IMR-90 (cell line): ENCODE data around the gene EPB41L4A. TPM values are rescaled to one million over a fixed set of nuclear protein-coding genes. Genes with fewer than 3 reads are reported as not detected.

Source experiments
- ATAC-seq: fragments of 200-7000 bp; cut with Tn5 transposase; 2 replicates; pipeline ENCODE4 v1.9.1; 2020; ENCODE audit warnings: low read depth, mild to moderate bottlenecking, moderate library complexity
- BruUV-seq: library from RNA; stranded (reverse); fragments of 400-500 nt; replicated peaks from 2 replicates; lab custom pipeline; 2021; lab: Mats Ljungman, UMichigan
- CTCF ChIA-PET: fragments of 300-600 bp; formaldehyde crosslinking; extraction: SDS; loops from one replicate; lab custom pipeline; 2021; ENCODE audit warnings: antibody characterized with exemption; lab: Yijun Ruan, JAX
- POLR2A ChIA-PET: fragments of 300-600 bp; sonication (Branson Sonifier 250); formaldehyde crosslinking; loops from one replicate; lab custom pipeline; 2022; ENCODE audit warnings: antibody characterized with exemption; ENCODE audit not compliant: unreplicated experiment; lab: Charles Lee
- DNase-seq: peaks from one replicate; pipeline ENCODE4 v3.0.0; 2013
- H2AFZ ChIP-seq: replicated peaks from 2 replicates; pipeline ENCODE3; 2013; ENCODE audit warnings: low read length, mild to moderate bottlenecking; ENCODE audit not compliant: poor library complexity
- H2AK5ac ChIP-seq: 2 replicates; pipeline ENCODE4 v1.6.1; 2013; ENCODE audit warnings: low read depth, low read length, inconsistent platforms
- H2AK9ac ChIP-seq: replicated peaks from 2 replicates; pipeline ENCODE3; 2013; ENCODE audit warnings: mild to moderate bottlenecking, low read depth, low read length, moderate library complexity; ENCODE audit not compliant: poor library complexity
- H2BK120ac ChIP-seq: 2 replicates; pipeline ENCODE4 v1.6.1; 2013; ENCODE audit warnings: low read depth, low read length, inconsistent platforms
- H2BK15ac ChIP-seq: 3 replicates; pipeline ENCODE4 v1.6.1; 2013; ENCODE audit warnings: low read depth, low read length, inconsistent platforms
- H2BK20ac ChIP-seq: 2 replicates; pipeline ENCODE4 v1.6.1; 2013; ENCODE audit warnings: low read depth, mild to moderate bottlenecking, inconsistent platforms, low read length, moderate library complexity
- H2BK5ac ChIP-seq: 2 replicates; pipeline ENCODE4 v1.6.1; 2013; ENCODE audit warnings: mild to moderate bottlenecking, low read depth, low read length, inconsistent platforms; ENCODE audit not compliant: poor library complexity, severe bottlenecking
- H3K14ac ChIP-seq: replicated peaks from 2 replicates; pipeline ENCODE4 v1.6.1; 2013; ENCODE audit warnings: low read depth, low read length, inconsistent platforms
- H3K18ac ChIP-seq: 2 replicates; pipeline ENCODE4 v1.6.1; 2013; ENCODE audit warnings: low read depth, low read length, control low read depth
- H3K23ac ChIP-seq: 2 replicates; pipeline ENCODE4 v1.6.1; 2013; ENCODE audit warnings: low read depth, low read length, inconsistent platforms
- H3K27ac ChIP-seq: 2 replicates; pipeline ENCODE4 v1.5.1; 2013; ENCODE audit warnings: mild to moderate bottlenecking, control low read depth, low read length; ENCODE audit not compliant: insufficient read depth
- H3K27me3 ChIP-seq: 2 replicates; pipeline ENCODE4 v1.6.1; 2013; ENCODE audit warnings: low read length; ENCODE audit not compliant: control insufficient read depth, insufficient read depth
- H3K36me3 ChIP-seq: 2 replicates; pipeline ENCODE4 v1.6.1; 2013; ENCODE audit warnings: low read length, mixed read lengths; ENCODE audit not compliant: control insufficient read depth, insufficient read depth
- H3K4ac ChIP-seq: 2 replicates; pipeline ENCODE4 v1.6.1; 2013; ENCODE audit warnings: low read depth, low read length, inconsistent platforms
- H3K4me1 ChIP-seq: 2 replicates; pipeline ENCODE4 v1.6.1; 2013; ENCODE audit warnings: low read length, mixed read lengths; ENCODE audit not compliant: control insufficient read depth, insufficient read depth
- H3K4me2 ChIP-seq: 2 replicates; pipeline ENCODE4 v1.6.1; 2013; ENCODE audit warnings: low read depth, mild to moderate bottlenecking, control low read depth, low read length, moderate library complexity
- H3K4me3 ChIP-seq: 2 replicates; pipeline ENCODE4 v1.5.1; 2013; ENCODE audit warnings: low read depth, mild to moderate bottlenecking, control low read depth, low read length, moderate library complexity; ENCODE audit not compliant: insufficient read depth
- H3K56ac ChIP-seq: 2 replicates; pipeline ENCODE4 v1.6.1; 2013; ENCODE audit warnings: low read length, inconsistent platforms; ENCODE audit not compliant: insufficient read depth; ENCODE audit errors: extremely low read depth
- H3K79me1 ChIP-seq, 2 experiments: 2 replicates each; pipeline ENCODE4 v1.6.1; 2013; ENCODE audit warnings: low read length in 2 of 2, inconsistent platforms in 1 of 2, low read depth in 1 of 2
- H3K9ac ChIP-seq: 2 replicates; pipeline ENCODE4 v1.6.1; 2013; ENCODE audit warnings: low read depth, low read length, control low read depth
- H3K9me1 ChIP-seq: 2 replicates; pipeline ENCODE4 v1.6.1; 2013; ENCODE audit warnings: low read length, inconsistent platforms; ENCODE audit not compliant: insufficient read depth
- H3K9me3 ChIP-seq: 2 replicates; pipeline ENCODE4 v1.6.1; 2013; ENCODE audit warnings: low read length; ENCODE audit not compliant: control insufficient read depth, insufficient read depth
- H4K20me1 ChIP-seq: 2 replicates; pipeline ENCODE4 v1.6.1; 2013; ENCODE audit warnings: low read length, inconsistent platforms; ENCODE audit not compliant: insufficient read depth
- H4K5ac ChIP-seq: 2 replicates; pipeline ENCODE4 v1.6.1; 2013; ENCODE audit warnings: mild to moderate bottlenecking, low read depth, low read length, control low read depth
- H4K8ac ChIP-seq, 2 experiments: 2 replicates each; pipeline ENCODE4 v1.6.1; 2013; ENCODE audit warnings: low read depth in 2 of 2, low read length in 2 of 2, control low read depth in 1 of 2, inconsistent platforms in 1 of 2
- H4K91ac ChIP-seq: 2 replicates; pipeline ENCODE4 v1.6.1; 2013; ENCODE audit warnings: low read depth, low read length, inconsistent platforms; ENCODE audit not compliant: insufficient read depth
- CEBPB ChIP-seq: IDR thresholded peaks from 2 replicates; pipeline ENCODE4 v1.6.1; 2012; ENCODE audit warnings: low read depth, low read length, improper control_type of control experiment
- MAFK ChIP-seq: IDR thresholded peaks from 2 replicates; pipeline ENCODE4 v1.6.1; 2012; ENCODE audit warnings: low read depth, low read length, improper control_type of control experiment
- MAZ ChIP-seq: IDR thresholded peaks from 2 replicates; pipeline ENCODE4 v1.6.1; 2012; ENCODE audit warnings: low read depth, mild to moderate bottlenecking, low read length, improper control_type of control experiment, moderate library complexity, borderline replicate concordance
- MXI1 ChIP-seq: IDR thresholded peaks from 2 replicates; pipeline ENCODE4 v1.6.1; 2012; ENCODE audit warnings: low read depth, mild to moderate bottlenecking, low read length, moderate library complexity, borderline replicate concordance
- NFE2L2 ChIP-seq: fragments of 150-350 bp; IDR thresholded peaks from 2 replicates; pipeline ENCODE4 v1.6.1; 2016; ENCODE audit warnings: low read depth, mild to moderate bottlenecking, low read length
- POLR2A ChIP-seq: IDR thresholded peaks from 2 replicates; pipeline ENCODE4 v1.6.1; 2012; ENCODE audit warnings: mild to moderate bottlenecking, low read depth, low read length
- RAD21 ChIP-seq: IDR thresholded peaks from 2 replicates; pipeline ENCODE4 v1.6.1; 2012; ENCODE audit warnings: low read length, improper control_type of control experiment
- RCOR1 ChIP-seq: IDR thresholded peaks from 2 replicates; pipeline ENCODE4 v1.6.1; 2012; ENCODE audit warnings: mild to moderate bottlenecking, low read length, improper control_type of control experiment; ENCODE audit not compliant: insufficient replicate concordance
- RFX5 ChIP-seq: IDR thresholded peaks from 2 replicates; pipeline ENCODE4 v1.8.0; 2012; ENCODE audit warnings: low read depth, mild to moderate bottlenecking, low read length, moderate library complexity
- SMC3 ChIP-seq: fragments of 150-350 bp; IDR thresholded peaks from 2 replicates; pipeline ENCODE4 v1.6.1; 2016; ENCODE audit warnings: low read depth, mild to moderate bottlenecking, antibody characterized with exemption, low read length, moderate library complexity
- WGBS, 2 experiments: methylation state at CpG; one replicate each; pipeline versions ENCODE4 v1.1.5 to v1.1.7; 2013; ENCODE audit warnings: missing lambda C conversion rate in 2 of 2; ENCODE audit not compliant: insufficient read length in 1 of 2; ENCODE audit errors: extremely low coverage in 2 of 2; 5-methylcytosine and 5-hydroxymethylcytosine counted together
- dilution Hi-C: fragments of 300-500 bp; cut with HindIII; formaldehyde crosslinking; loops from one replicate; pipeline ENCODE4 v1.14.3; 2018; ENCODE audit warnings: low sequenced_read_pairs; ENCODE audit not compliant: unreplicated experiment
- in situ Hi-C: fragments of 300-500 bp; cut with MboI; formaldehyde crosslinking; loops from 3 replicates; pipeline ENCODE4 v1.14.3; 2019; ENCODE audit warnings: low sequenced_read_pairs, inconsistent platforms, mixed read lengths
- intact Hi-C: fragments of 100-400 bp; cut with micrococcal nuclease; formaldehyde crosslinking; loops from 2 replicates; pipeline ENCODE4 v1.10.0; 2022
- polyA plus RNA-seq, 3 experiments: library from polyadenylated mRNA; depleted of rRNA; stranded (reverse); fragments of >200 nt; gene quantifications; 2 replicates each; pipeline ENCODE4 v1.2.3, GENCODE V29; 2012; ENCODE audit warnings: low replicate concordance in 1 of 3
- total RNA-seq: library from RNA; depleted of rRNA; stranded (reverse); fragments of >200 nt; gene quantifications from 2 replicates; pipeline ENCODE4 v1.2.3, GENCODE V29; 2012
- TF ChIP-seq, protein P1 (sequence below): conservative IDR thresholded peaks from 2 replicates; pipeline ENCODE4 v1.5.1; 2012; ENCODE audit warnings: mild to moderate bottlenecking, low read depth, low read length, improper control_type of control experiment
- TF ChIP-seq, protein P2 (sequence below): fragments of 150-350 bp; IDR thresholded peaks from 2 replicates; pipeline ENCODE4 v1.6.1; 2017; ENCODE audit warnings: mild to moderate bottlenecking, antibody characterized with exemption, low read length, low read depth

The EPB41L4A gene
- total and polyA plus RNA-seq, 2 of the 4 experiments (the other 2 are of a cell fraction) = under 0.01 to 0.02 TPM

DNA sequence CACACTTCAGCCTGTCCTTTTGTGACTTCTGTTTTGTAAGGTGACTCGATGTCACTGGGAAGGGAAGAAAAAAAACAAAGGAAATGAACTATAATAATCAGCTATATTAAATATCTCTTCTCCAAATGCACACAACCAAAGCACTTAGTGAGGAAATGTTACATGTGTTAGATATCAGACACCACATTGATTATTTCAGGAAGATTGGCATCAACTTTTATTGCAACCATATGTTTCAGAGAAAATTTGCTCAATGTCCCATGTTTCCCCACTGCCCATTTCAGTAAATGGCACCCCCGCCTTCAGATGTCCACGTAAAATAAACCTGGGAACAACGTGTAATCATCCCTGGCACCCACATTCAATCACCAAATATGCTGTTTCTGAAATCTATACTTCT is 151.8 kb downstream of the EPB41L4A start:
- no peaks in the 10 kb centered on the region for H3K27me3 ChIP-seq
- H4K5ac ChIP-seq = no peak overlapping the region
- H4K8ac ChIP-seq = no peak overlapping the region
- in situ Hi-C loops (no loop called here), dilution Hi-C loops (no loop called here), intact Hi-C loops (no loop called here)
- H2AFZ ChIP-seq = no peak overlapping the region
- TF ChIP-seq NFE2L2 = no peak
- TF ChIP-seq MAZ = no peak
- TF ChIP-seq, protein P1, sequence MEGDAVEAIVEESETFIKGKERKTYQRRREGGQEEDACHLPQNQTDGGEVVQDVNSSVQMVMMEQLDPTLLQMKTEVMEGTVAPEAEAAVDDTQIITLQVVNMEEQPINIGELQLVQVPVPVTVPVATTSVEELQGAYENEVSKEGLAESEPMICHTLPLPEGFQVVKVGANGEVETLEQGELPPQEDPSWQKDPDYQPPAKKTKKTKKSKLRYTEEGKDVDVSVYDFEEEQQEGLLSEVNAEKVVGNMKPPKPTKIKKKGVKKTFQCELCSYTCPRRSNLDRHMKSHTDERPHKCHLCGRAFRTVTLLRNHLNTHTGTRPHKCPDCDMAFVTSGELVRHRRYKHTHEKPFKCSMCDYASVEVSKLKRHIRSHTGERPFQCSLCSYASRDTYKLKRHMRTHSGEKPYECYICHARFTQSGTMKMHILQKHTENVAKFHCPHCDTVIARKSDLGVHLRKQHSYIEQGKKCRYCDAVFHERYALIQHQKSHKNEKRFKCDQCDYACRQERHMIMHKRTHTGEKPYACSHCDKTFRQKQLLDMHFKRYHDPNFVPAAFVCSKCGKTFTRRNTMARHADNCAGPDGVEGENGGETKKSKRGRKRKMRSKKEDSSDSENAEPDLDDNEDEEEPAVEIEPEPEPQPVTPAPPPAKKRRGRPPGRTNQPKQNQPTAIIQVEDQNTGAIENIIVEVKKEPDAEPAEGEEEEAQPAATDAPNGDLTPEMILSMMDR = no peak
- TF ChIP-seq MAFK = no peak
- TF ChIP-seq CEBPB = no peak
- TF ChIP-seq MXI1 = no peak
- TF ChIP-seq RCOR1 = no peak
- TF ChIP-seq POLR2A = no peak
- no peak for TF ChIP-seq RFX5
- no peak for TF ChIP-seq RAD21
- TF ChIP-seq SMC3 = no peak
- TF ChIP-seq, protein P2, sequence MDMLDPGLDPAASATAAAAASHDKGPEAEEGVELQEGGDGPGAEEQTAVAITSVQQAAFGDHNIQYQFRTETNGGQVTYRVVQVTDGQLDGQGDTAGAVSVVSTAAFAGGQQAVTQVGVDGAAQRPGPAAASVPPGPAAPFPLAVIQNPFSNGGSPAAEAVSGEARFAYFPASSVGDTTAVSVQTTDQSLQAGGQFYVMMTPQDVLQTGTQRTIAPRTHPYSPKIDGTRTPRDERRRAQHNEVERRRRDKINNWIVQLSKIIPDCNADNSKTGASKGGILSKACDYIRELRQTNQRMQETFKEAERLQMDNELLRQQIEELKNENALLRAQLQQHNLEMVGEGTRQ = no peak
- H3K23ac ChIP-seq = no peak overlapping the region
- H3K14ac ChIP-seq = no peak overlapping the region
- ChIA-PET POLR2A (no interaction called here), CTCF (no interaction called here)
- H3K36me3 ChIP-seq = no peaks in the 10 kb centered on the region
- no peak overlapping the region for H3K27ac ChIP-seq
- H3K9me1 ChIP-seq = no peaks in the 10 kb centered on the region
- no peaks in the 10 kb centered on the region for H4K20me1 ChIP-seq
- no TSS peak for BruUV-seq
- H2BK20ac ChIP-seq = no peak overlapping the region
- no peak overlapping the region for H3K18ac ChIP-seq
- H2BK120ac ChIP-seq = no peak overlapping the region
- no peak overlapping the region for H3K9ac ChIP-seq
- H3K79me1 ChIP-seq = no peaks in the 10 kb centered on the region
- no peak overlapping the region for H4K91ac ChIP-seq
- no peak overlapping the region for H2AK9ac ChIP-seq
- H3K4me1 ChIP-seq = no peaks in the 10 kb centered on the region
- H3K4me3 ChIP-seq = no peak overlapping the region
- H3K4ac ChIP-seq = no peak overlapping the region
- DNase-seq (no peak), ATAC-seq (no peak)
- H3K56ac ChIP-seq = no peak overlapping the region
- WGBS, 2 experiments = 46% methylated on average over 3 of the region's 4 CpGs; no CpG with 5 or more reads in 1 of the 2 experiments
- no peak overlapping the region for H2BK5ac ChIP-seq
- H3K9me3 ChIP-seq = no peaks in the 10 kb centered on the region
- H2AK5ac ChIP-seq = no peak overlapping the region
- H3K4me2 ChIP-seq = no peak overlapping the region
- H2BK15ac ChIP-seq = no peak overlapping the region
